OCI-M1 (cell line): Measurements from ENCODE around the gene TAF3.
"Not testable (repeated sequence)": the region's sequence is repeated elsewhere in the genome, so short reads cannot be mapped to it uniquely, and the experiment has no call there.

Source experiments
- DNase-seq: peaks from one replicate; lab custom pipeline; 2025; lab: John Stamatoyannopoulos, UW

Gene TAF3

GRCh38 chr10:7818295-7819120 lies at the start of gene TAF3:
Gene TAF3 (plus strand): TSS chr10:7818505. CDS start chr10:7818710, 205 bp downstream.
- DNase-seq, result peak; percentile 96

GRCh38 chr10:7773845-7774801 lies 44.2 kb upstream of the TAF3 start:
- DNase-seq, result no peak

- DNase-seq, result no peak
Observed at GRCh38 chr10:7776777-7777176, 41.5 kb upstream of the TAF3 start.

GRCh38 chr10:7782194-7782593 lies 36.1 kb upstream of the TAF3 start:
- DNase-seq, result not testable (repeated sequence)

- DNase-seq, result no peak
Observed at GRCh38 chr10:7786430-7786829, 31.9 kb upstream of the TAF3 start.

- no peak for DNase-seq
Observed at GRCh38 chr10:7787150-7787856, 31.0 kb upstream of the TAF3 start.

GRCh38 chr10:7787857-7788638 lies 30.3 kb upstream of the TAF3 start, which contains the start of the genes ATP5F1C and KIN:
Gene ATP5F1C (plus strand): TSS chr10:7788177. CDS start chr10:7788208, 31 bp downstream.
Gene KIN (minus strand): TSS chr10:7787993. CDS start chr10:7787933, 60 bp downstream.
- DNase-seq, result peak; percentile 98

- DNase-seq, result no peak
Observed at GRCh38 chr10:7788639-7789286, 29.5 kb upstream of the TAF3 start.

- DNase-seq, result peak; percentile 46
Observed at GRCh38 chr10:7789390-7789789, 28.9 kb upstream of the TAF3 start.

GRCh38 chr10:7792541-7792940 lies 25.8 kb upstream of the TAF3 start:
- DNase-seq, result no peak

- no peak for DNase-seq
Observed at GRCh38 chr10:7794251-7795026, 23.9 kb upstream of the TAF3 start.

GRCh38 chr10:7795605-7796004 lies 22.7 kb upstream of the TAF3 start:
- peak; percentile 73 for DNase-seq

- DNase-seq, result peak; percentile 63
Observed at GRCh38 chr10:7797582-7797981, 20.7 kb upstream of the TAF3 start.

GRCh38 chr10:7802606-7803005 lies 15.7 kb upstream of the TAF3 start:
- no peak for DNase-seq

- DNase-seq, result no peak
Observed at GRCh38 chr10:7804216-7804615, 14.1 kb upstream of the TAF3 start.

GRCh38 chr10:7804741-7805140 lies 13.6 kb upstream of the TAF3 start:
- DNase-seq, result no peak

- DNase-seq, result no peak
Observed at GRCh38 chr10:7808686-7809267, 9.5 kb upstream of the TAF3 start.

GRCh38 chr10:7810443-7810842 lies 7.9 kb upstream of the TAF3 start:
- no peak for DNase-seq

GRCh38 chr10:7811000-7811399 lies 7.3 kb upstream of the TAF3 start:
- no peak for DNase-seq
